ENCODE data around the gene FAM222B. TPM values are rescaled to one million over a fixed set of nuclear protein-coding genes. Genes with fewer than 3 reads are reported as not detected.
A peak's percentile ranks its signal among the peaks of the same experiment; 100 is the strongest.

The FAM222B gene
- total and polyA plus RNA-seq, 2 donors (not counting 1 experiment from before 2014, with no cell fraction given): 10.8 to 23.1 TPM

DNA sequence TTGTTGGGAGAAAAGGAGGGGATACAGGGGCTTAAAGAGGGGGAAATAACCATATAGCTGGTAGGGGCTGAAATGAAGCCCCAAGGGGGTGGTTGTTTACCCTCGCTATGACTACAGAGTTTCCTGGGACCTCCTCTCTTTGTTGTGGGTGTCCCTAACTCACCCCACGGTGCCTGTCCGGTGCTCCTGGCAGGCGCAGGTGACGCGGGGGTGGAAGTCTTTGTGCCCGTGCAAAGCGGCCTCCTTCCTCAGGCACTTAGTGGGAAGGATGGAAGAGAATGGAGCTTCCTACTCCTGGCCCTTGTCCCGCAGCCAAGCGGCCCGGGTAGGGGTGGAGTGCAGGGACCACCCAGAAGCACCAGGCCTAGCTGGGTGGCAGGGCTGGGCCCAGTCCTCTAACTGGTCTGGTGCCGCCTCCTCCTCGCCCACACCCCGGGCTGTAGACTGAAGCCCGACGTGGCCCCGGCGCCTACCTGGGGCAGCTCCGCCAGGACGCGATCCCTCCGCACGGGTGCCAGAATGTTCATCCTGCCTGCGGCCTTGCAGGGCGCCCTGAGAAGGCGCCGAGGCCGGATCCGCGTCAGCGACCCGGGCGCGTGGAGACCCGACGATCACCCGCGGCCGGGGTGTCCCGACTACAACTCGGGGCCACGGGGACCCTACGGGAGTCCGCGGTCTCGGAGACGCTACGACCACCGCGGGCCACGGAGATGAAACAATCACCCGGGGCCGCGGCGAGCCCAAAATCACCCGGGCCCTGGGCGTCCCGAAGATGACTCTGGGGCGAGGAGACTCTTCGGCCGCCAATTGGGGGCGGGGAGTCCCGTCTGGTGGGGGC lies 125.6 kb downstream of the FAM222B start:
- Histone ChIP-seq H3K4me2 (replicated peaks; ENCODE audit: low read depth, low read length, poor library complexity, severe bottlenecking) (peak overlapping the region; percentile 85), H3K9ac (ENCODE audit: low read length) (peak overlapping the region; percentile 62), H4K20me1 (ENCODE audit: control insufficient read depth, insufficient read depth, low read length, poor library complexity, severe bottlenecking) (peaks cover 20% of the 10 kb centered on the region), H3K4me3 (ENCODE audit: control extremely low read depth in 1 of 5, extremely low read depth in 1 of 5, insufficient read depth in 1 of 5, low read depth in 2 of 5, low read length in 4 of 5) (peak overlapping the region in 4 of 5 experiments; percentile 46 to 61 (median 52)), H3K36me3 (replicated peaks in 1 of 2; ENCODE audit: control extremely low read depth in 1 of 2, control insufficient read depth in 1 of 2, extremely low read depth in 1 of 2, insufficient read depth in 2 of 2, low read length in 1 of 2) (peaks cover 0 to 12% of the 10 kb centered on the region in 2 experiments), H3K4me1 (ENCODE audit: control insufficient read depth in 2 of 2, insufficient read depth in 2 of 2, low read length in 2 of 2) (peaks cover 44 to 57% of the 10 kb centered on the region in 2 donors), H3K9me3 (ENCODE audit: control extremely low read depth in 1 of 3, control insufficient read depth in 2 of 3, insufficient read depth in 1 of 3, low read length in 2 of 3) (no peaks in the 10 kb centered on the region), H3K27me3 (replicated peaks in 1 of 4; ENCODE audit: control extremely low read depth in 1 of 4, control insufficient read depth in 3 of 4, insufficient read depth in 4 of 4, low read length in 3 of 4) (peaks cover 0 to 8% (median 2%) of the 10 kb centered on the region in 4 experiments), H2AFZ (ENCODE audit: insufficient read depth, low read depth, low read length, poor library complexity, severe bottlenecking) (peak overlapping the region; percentile 85), H3K27ac (ENCODE audit: low read length in 2 of 2) (peak overlapping the region; percentile 56 to 71), H3K79me2 (ENCODE audit: control insufficient read depth, insufficient read depth, low read length) (peaks cover 21% of the 10 kb centered on the region)
- intact Hi-C loops (cut with micrococcal nuclease): loop anchor here (5.0 to 10.0 kb wide), 4 partner anchors 35 to 575 kb away; partner anchors contain the start of genes ALDOC, NUFIP2 and PIGS
- no peaks in the 10 kb centered on the region for H3K9me3 Mint-ChIP-seq (ENCODE audit: insufficient read depth)
- no peaks in the 10 kb centered on the region for H3K27me3 Mint-ChIP-seq
- TF ChIP-seq, protein P1, sequence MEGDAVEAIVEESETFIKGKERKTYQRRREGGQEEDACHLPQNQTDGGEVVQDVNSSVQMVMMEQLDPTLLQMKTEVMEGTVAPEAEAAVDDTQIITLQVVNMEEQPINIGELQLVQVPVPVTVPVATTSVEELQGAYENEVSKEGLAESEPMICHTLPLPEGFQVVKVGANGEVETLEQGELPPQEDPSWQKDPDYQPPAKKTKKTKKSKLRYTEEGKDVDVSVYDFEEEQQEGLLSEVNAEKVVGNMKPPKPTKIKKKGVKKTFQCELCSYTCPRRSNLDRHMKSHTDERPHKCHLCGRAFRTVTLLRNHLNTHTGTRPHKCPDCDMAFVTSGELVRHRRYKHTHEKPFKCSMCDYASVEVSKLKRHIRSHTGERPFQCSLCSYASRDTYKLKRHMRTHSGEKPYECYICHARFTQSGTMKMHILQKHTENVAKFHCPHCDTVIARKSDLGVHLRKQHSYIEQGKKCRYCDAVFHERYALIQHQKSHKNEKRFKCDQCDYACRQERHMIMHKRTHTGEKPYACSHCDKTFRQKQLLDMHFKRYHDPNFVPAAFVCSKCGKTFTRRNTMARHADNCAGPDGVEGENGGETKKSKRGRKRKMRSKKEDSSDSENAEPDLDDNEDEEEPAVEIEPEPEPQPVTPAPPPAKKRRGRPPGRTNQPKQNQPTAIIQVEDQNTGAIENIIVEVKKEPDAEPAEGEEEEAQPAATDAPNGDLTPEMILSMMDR (IDR thresholded peaks at IDR 0.05): no peak
- TF ChIP-seq EZH2 (IDR thresholded peaks at IDR 0.05; ENCODE audit: borderline replicate concordance, insufficient read depth, low read depth, low read length, poor library complexity, severe bottlenecking): no peak
- WGBS (ENCODE audit: insufficient coverage): 23% methylated on average over 58 of the region's 63 CpGs
- peaks cover 46% of the 10 kb centered on the region for H3K4me1 Mint-ChIP-seq
- ChIA-PET POLR2A (interaction anchor here (1.1 to 1.2 kb wide), 2 partner anchors 11 to 20 kb away, joined by 3 read pairs; no protein-coding TSS in a partner anchor), CTCF (interaction anchor here (1.0 to 1.9 kb wide), 2 partner anchors 9 to 11 kb away, joined by 4 to 6 read pairs; partner anchors contain the start of gene TLCD1)
- ATAC-seq (ENCODE audit: low read depth): no peak
- peak overlapping the region; percentile 81 for H3K27ac Mint-ChIP-seq
- peak overlapping the region; percentile 79 for H3K4me3 Mint-ChIP-seq
- DNase-seq: peak; percentile 52
